ENCODE measurements around the gene WNT2B.

The WNT2B gene

DNA sequence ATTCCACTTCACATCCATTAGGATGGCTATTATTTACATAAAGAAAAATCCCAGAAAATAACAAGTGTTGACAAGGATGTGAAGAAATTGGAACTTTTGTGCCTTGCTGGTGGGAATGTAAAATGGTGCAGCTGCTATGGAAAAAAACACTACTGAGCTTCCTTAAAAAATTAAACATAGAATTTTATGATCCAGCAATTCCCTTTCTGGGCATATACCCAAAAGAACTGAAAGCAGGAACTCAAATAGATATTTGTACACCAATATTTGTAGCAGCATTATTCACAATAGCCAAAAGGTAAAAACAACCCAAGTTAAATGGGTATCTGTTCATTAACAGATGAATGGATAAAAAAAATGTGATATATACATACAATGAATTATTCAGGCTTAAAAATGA is 45.6 kb downstream of the WNT2B start:
- Histone ChIP-seq H3K9me3 (ENCODE audit: control insufficient read depth, low read length) (no peaks in the 10 kb centered on the region), H3K27me3 (replicated peaks; ENCODE audit: control insufficient read depth, insufficient read depth, low read length, poor library complexity, severe bottlenecking) (no peaks in the 10 kb centered on the region), H3K27ac (ENCODE audit: insufficient read depth, low read length, poor library complexity, severe bottlenecking) (no peak overlapping the region), H3K36me3 (ENCODE audit: control insufficient read depth, insufficient read depth, low read length) (no peaks in the 10 kb centered on the region), H3K4me1 (ENCODE audit: control insufficient read depth, insufficient read depth, low read length, poor library complexity, severe bottlenecking) (no peaks in the 10 kb centered on the region), H3K4me3 (ENCODE audit: insufficient read depth, low read depth, low read length, poor library complexity, severe bottlenecking) (no peak overlapping the region)
- DNase-seq = no peak

DNA sequence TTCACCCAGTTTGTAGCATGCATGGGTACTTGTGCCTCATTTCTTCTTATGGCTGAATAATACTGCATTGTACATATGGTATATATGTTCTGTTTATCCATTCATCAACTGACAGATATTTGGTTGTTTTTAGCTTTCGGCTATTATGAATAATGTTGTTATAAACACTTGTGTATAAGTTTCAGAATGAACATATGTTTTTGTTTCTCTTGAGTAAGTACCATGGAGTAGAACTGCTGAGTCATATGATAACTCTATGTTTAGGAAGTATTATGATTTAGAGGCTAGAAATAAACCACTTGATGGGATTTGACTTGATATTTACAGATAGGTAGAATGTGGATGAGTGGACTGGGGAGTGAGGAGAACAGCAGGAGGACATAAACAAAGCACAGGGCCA is 48.6 kb downstream of the WNT2B start:
- Histone ChIP-seq H3K27ac (ENCODE audit: insufficient read depth, low read length, poor library complexity, severe bottlenecking) (no peak overlapping the region), H3K4me3 (ENCODE audit: insufficient read depth, low read depth, low read length, poor library complexity, severe bottlenecking) (no peak overlapping the region), H3K4me1 (ENCODE audit: control insufficient read depth, insufficient read depth, low read length, poor library complexity, severe bottlenecking) (no peaks in the 10 kb centered on the region), H3K36me3 (ENCODE audit: control insufficient read depth, insufficient read depth, low read length) (no peaks in the 10 kb centered on the region), H3K27me3 (replicated peaks; ENCODE audit: control insufficient read depth, insufficient read depth, low read length, poor library complexity, severe bottlenecking) (no peaks in the 10 kb centered on the region), H3K9me3 (ENCODE audit: control insufficient read depth, low read length) (no peaks in the 10 kb centered on the region)
- no peak for DNase-seq

DNA sequence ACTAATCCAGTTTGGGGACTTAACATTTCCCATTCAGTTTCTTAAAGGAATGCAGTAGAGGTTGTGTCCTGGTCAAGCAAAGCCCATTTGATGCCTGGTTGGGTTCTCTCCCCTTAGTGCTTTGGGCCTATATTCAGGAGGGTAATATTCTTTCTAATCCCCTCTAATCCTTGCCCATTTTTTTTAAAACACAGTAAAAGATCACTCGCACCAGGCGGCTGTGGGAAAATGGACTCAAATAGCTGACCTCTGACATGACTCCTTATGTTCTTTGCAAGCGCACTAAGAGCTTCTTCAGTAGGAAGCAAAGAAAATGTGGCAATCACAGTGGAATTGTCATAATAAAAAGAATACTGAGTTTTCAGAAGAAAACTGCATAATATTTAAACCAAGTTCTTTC is 49.9 kb downstream of the WNT2B start:
- Histone ChIP-seq H3K36me3 (ENCODE audit: control insufficient read depth, insufficient read depth, low read length) (no peaks in the 10 kb centered on the region), H3K4me3 (ENCODE audit: insufficient read depth, low read depth, low read length, poor library complexity, severe bottlenecking) (no peak overlapping the region), H3K27me3 (replicated peaks; ENCODE audit: control insufficient read depth, insufficient read depth, low read length, poor library complexity, severe bottlenecking) (no peaks in the 10 kb centered on the region), H3K4me1 (ENCODE audit: control insufficient read depth, insufficient read depth, low read length, poor library complexity, severe bottlenecking) (no peaks in the 10 kb centered on the region), H3K27ac (ENCODE audit: insufficient read depth, low read length, poor library complexity, severe bottlenecking) (no peak overlapping the region), H3K9me3 (ENCODE audit: control insufficient read depth, low read length) (no peaks in the 10 kb centered on the region)
- DNase-seq = no peak

DNA sequence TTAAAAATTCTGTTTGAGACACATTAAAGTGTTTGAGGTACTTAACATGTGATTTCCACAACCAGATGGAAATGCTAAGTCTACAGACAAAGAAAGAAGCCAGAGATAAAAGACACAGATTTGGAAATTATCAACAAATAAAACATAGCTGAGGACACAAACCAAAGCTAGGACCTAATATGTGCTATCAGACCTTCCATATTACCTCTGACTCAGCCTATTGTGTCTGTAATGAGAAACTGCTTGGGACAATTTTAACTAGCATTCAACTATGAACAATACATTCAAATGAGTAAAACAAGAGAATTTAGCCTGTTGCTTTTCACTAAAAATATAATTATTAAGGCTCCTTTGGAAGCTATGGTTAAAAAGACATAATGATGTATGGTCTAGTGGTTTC is 54.6 kb downstream of the WNT2B start:
- DNase-seq = no peak
- H3K4me3 ChIP-seq (ENCODE audit: insufficient read depth, low read depth, low read length, poor library complexity, severe bottlenecking) = no peak overlapping the region
- no peaks in the 10 kb centered on the region for H3K4me1 ChIP-seq (ENCODE audit: control insufficient read depth, insufficient read depth, low read length, poor library complexity, severe bottlenecking)
- no peaks in the 10 kb centered on the region for H3K36me3 ChIP-seq (ENCODE audit: control insufficient read depth, insufficient read depth, low read length)
- H3K9me3 ChIP-seq (ENCODE audit: control insufficient read depth, low read length) = no peaks in the 10 kb centered on the region
- no peaks in the 10 kb centered on the region for H3K27me3 ChIP-seq (replicated peaks; ENCODE audit: control insufficient read depth, insufficient read depth, low read length, poor library complexity, severe bottlenecking)
- no peak overlapping the region for H3K27ac ChIP-seq (ENCODE audit: insufficient read depth, low read length, poor library complexity, severe bottlenecking)

DNA sequence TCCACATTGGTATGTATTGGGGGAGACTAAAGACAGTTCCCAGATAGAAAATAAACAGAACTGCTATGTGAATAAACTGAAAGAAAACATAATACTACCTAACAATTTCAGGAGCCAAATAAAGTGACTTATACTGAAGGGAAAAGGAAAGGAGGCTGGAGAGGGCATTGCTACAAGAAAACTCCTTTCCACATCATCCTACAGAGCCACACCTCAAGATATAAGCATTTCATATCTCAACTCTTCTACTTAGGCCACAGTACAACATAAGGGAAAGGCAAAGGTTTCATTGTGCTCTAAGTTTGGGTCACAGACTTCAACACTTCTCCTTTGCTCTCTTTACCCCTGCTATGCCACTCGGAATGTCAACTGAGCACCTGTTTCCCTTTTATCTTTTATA is 55.3 kb downstream of the WNT2B start:
- Histone ChIP-seq H3K4me1 (ENCODE audit: control insufficient read depth, insufficient read depth, low read length, poor library complexity, severe bottlenecking) (no peaks in the 10 kb centered on the region), H3K27ac (ENCODE audit: insufficient read depth, low read length, poor library complexity, severe bottlenecking) (no peak overlapping the region), H3K9me3 (ENCODE audit: control insufficient read depth, low read length) (no peaks in the 10 kb centered on the region), H3K27me3 (replicated peaks; ENCODE audit: control insufficient read depth, insufficient read depth, low read length, poor library complexity, severe bottlenecking) (no peaks in the 10 kb centered on the region), H3K4me3 (ENCODE audit: insufficient read depth, low read depth, low read length, poor library complexity, severe bottlenecking) (no peak overlapping the region), H3K36me3 (ENCODE audit: control insufficient read depth, insufficient read depth, low read length) (no peaks in the 10 kb centered on the region)
- DNase-seq = no peak

DNA sequence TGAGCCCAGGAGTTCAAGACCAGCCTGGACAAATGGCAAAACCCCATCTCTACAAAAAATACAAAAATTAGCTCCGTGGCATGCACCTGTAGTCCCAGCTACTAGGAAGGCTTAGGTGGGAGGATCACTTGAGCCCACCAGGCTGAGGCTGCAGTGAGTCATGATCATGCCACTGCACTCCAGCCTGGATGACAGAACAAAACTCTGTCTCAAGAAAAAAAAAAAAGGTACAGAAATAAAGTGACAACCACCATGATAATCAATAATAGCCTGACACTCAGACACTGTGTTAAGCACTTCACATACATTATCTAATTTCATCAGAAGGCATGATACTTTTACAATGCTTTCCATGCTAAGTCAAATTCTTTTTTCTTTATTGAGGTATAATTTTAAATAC is 57.0 kb downstream of the WNT2B start:
- Histone ChIP-seq H3K36me3 (ENCODE audit: control insufficient read depth, insufficient read depth, low read length) (peaks cover 6% of the 10 kb centered on the region), H3K4me3 (ENCODE audit: insufficient read depth, low read depth, low read length, poor library complexity, severe bottlenecking) (no peak overlapping the region), H3K27ac (ENCODE audit: insufficient read depth, low read length, poor library complexity, severe bottlenecking) (no peak overlapping the region), H3K9me3 (ENCODE audit: control insufficient read depth, low read length) (no peaks in the 10 kb centered on the region), H3K27me3 (replicated peaks; ENCODE audit: control insufficient read depth, insufficient read depth, low read length, poor library complexity, severe bottlenecking) (no peaks in the 10 kb centered on the region), H3K4me1 (ENCODE audit: control insufficient read depth, insufficient read depth, low read length, poor library complexity, severe bottlenecking) (no peaks in the 10 kb centered on the region)
- no peak for DNase-seq

DNA sequence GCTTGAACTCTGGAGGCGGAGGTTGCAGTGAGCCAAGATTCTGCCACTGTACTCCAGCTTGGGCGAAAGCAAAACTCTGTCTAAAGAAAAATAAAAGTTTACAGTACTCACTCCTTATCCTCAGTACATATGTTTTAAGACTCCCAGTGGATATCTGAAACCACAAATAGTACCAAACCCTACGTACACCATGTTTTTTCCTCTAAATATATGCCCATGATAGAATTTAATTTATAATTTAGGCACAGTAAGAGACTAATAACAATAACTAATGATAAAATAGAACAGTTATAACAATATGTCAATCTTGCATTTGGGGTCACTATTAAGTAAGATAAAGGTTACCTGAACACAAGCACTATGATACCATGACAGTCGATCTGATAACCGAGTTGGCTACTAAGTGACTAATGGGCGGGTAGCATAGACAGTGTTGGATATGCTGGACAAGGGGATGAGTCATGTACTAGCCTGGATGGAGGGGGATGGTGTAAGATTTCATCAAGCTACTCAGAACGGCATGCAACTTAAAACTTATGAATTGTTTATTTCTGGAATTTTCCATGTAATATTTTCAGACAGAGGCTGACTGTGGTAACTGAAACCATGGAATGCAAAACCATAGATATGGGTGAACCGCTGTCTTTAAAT is 66.5 kb downstream of the WNT2B start:
- Histone ChIP-seq H3K36me3 (ENCODE audit: control insufficient read depth, insufficient read depth, low read length) (peaks cover 14% of the 10 kb centered on the region), H3K4me3 (ENCODE audit: insufficient read depth, low read depth, low read length, poor library complexity, severe bottlenecking) (no peak overlapping the region), H3K27me3 (replicated peaks; ENCODE audit: control insufficient read depth, insufficient read depth, low read length, poor library complexity, severe bottlenecking) (no peaks in the 10 kb centered on the region), H3K4me1 (ENCODE audit: control insufficient read depth, insufficient read depth, low read length, poor library complexity, severe bottlenecking) (no peaks in the 10 kb centered on the region), H3K9me3 (ENCODE audit: control insufficient read depth, low read length) (no peaks in the 10 kb centered on the region), H3K27ac (ENCODE audit: insufficient read depth, low read length, poor library complexity, severe bottlenecking) (no peak overlapping the region)
- no peak for DNase-seq

DNA sequence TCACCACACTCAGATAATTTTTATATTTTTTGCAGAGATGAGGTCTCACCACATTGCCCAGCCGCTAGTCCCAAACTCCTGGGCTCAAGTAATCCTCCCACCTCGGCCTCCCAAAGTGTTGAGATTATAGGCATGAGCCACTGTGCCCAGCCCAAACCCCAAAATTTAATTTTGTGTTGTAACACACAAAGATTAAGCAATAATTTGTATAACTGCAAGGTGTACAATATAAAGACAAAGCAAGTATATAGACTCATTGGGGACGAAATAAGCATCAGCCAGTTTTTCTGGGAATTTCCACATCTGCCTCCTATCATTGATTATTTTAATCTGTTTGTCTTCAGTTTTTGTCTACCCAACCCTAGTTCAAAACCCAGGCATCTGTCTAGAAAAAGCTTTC is 67.5 kb downstream of the WNT2B start:
- Histone ChIP-seq H3K4me3 (ENCODE audit: insufficient read depth, low read depth, low read length, poor library complexity, severe bottlenecking) (no peak overlapping the region), H3K36me3 (ENCODE audit: control insufficient read depth, insufficient read depth, low read length) (peaks cover 14% of the 10 kb centered on the region), H3K27ac (ENCODE audit: insufficient read depth, low read length, poor library complexity, severe bottlenecking) (no peak overlapping the region), H3K4me1 (ENCODE audit: control insufficient read depth, insufficient read depth, low read length, poor library complexity, severe bottlenecking) (no peaks in the 10 kb centered on the region), H3K27me3 (replicated peaks; ENCODE audit: control insufficient read depth, insufficient read depth, low read length, poor library complexity, severe bottlenecking) (no peaks in the 10 kb centered on the region), H3K9me3 (ENCODE audit: control insufficient read depth, low read length) (no peaks in the 10 kb centered on the region)
- DNase-seq = no peak

All from effector memory CD4-positive, alpha-beta T cell (primary cell).